Measurements from ENCODE around the gene RARRES2.

The RARRES2 gene

DNA sequence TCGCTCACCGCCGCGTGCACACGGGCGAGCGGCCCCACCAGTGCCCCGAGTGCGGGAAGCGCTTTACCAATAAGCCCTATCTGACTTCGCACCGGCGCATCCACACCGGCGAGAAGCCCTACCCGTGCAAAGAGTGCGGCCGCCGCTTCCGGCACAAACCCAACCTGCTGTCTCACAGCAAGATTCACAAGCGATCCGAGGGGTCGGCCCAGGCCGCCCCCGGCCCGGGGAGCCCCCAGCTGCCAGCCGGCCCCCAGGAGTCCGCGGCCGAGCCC is 30.5 kb upstream of the RARRES2 start:
- H3K27ac ChIP-seq, result no peak overlapping the region
- ChIA-PET CTCF (no interaction called here), POLR2A (ENCODE audit: low non-redundant PET) (no interaction called here)
- TF ChIP-seq, protein P1, sequence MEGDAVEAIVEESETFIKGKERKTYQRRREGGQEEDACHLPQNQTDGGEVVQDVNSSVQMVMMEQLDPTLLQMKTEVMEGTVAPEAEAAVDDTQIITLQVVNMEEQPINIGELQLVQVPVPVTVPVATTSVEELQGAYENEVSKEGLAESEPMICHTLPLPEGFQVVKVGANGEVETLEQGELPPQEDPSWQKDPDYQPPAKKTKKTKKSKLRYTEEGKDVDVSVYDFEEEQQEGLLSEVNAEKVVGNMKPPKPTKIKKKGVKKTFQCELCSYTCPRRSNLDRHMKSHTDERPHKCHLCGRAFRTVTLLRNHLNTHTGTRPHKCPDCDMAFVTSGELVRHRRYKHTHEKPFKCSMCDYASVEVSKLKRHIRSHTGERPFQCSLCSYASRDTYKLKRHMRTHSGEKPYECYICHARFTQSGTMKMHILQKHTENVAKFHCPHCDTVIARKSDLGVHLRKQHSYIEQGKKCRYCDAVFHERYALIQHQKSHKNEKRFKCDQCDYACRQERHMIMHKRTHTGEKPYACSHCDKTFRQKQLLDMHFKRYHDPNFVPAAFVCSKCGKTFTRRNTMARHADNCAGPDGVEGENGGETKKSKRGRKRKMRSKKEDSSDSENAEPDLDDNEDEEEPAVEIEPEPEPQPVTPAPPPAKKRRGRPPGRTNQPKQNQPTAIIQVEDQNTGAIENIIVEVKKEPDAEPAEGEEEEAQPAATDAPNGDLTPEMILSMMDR (conservative IDR thresholded peaks at IDR 0.05; ENCODE audit: low read depth), result no peak
- no peak for DNase-seq (ENCODE audit: low spot score)

GRCh38 chr7:150371131-150371995 is 29.9 kb upstream of the RARRES2 start:
- CTCF ChIA-PET, result no interaction called here
- peak overlapping the region; percentile 87 for H3K27ac ChIP-seq
- DNase-seq (ENCODE audit: low spot score), result no peak
- POLR2A ChIA-PET (ENCODE audit: low non-redundant PET), result no interaction called here
- TF ChIP-seq, protein P1 (conservative IDR thresholded peaks at IDR 0.05; ENCODE audit: low read depth), result no peak

GRCh38 chr7:150370612-150371071 is 29.2 kb upstream of the RARRES2 start:
- H3K27ac ChIP-seq, result peak overlapping the region; percentile 87
- ChIA-PET CTCF (no interaction called here), POLR2A (ENCODE audit: low non-redundant PET) (no interaction called here)
- no peak for DNase-seq (ENCODE audit: low spot score)
- TF ChIP-seq, protein P1 (conservative IDR thresholded peaks at IDR 0.05; ENCODE audit: low read depth), result no peak

DNA sequence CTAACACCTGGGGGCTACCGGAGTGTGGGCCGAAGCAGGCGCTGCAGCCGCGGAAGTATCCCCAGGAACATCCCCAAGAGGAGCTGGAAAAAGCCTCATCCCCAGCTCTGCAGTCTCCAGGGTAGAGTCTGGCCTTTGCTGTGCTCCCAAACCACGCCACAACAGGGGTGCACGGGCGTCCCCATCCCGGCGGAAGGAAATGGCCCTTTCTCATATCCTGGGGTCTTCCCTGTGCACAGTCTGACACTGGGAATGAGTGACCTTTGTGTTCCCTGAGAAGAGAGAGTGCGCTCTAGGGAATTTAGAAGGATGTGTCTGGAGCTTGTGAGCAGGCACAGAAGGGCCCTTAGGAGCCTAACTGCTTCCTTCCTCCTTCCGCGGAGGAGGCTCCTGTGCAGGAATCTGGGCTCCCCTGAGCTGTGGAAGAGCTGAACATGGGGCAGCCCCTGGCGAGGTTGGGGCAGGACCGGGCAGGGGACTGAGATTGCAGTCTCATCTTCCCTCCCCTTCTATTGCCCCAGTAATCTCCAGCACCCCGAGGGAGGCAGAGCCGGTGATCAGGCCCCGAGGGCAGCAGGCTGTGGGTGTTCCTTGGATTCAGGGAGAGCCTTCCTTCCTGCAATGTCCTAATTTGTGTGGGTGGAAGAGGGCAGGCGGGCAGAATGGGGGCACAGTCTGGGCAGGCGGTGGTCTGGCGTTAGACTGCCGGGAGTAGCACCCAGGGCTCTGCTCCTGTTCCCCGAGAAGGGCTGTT is 28.5 kb upstream of the RARRES2 start:
- peak overlapping the region; percentile 87 for H3K27ac ChIP-seq
- DNase-seq (ENCODE audit: low spot score), result no peak
- ChIA-PET CTCF (no interaction called here), POLR2A (ENCODE audit: low non-redundant PET) (no interaction called here)
- TF ChIP-seq, protein P1 (conservative IDR thresholded peaks at IDR 0.05; ENCODE audit: low read depth), result no peak

GRCh38 chr7:150368884-150369747 is 27.7 kb upstream of the RARRES2 start:
- POLR2A ChIA-PET (ENCODE audit: low non-redundant PET), result no interaction called here
- peak; percentile 41 for DNase-seq (ENCODE audit: low spot score)
- CTCF ChIA-PET, result interaction anchor here (0.7 kb wide), 2 partner anchors 31 to 52 kb away, joined by 3 read pairs; no protein-coding TSS in a partner anchor
- H3K27ac ChIP-seq, result peak overlapping the region; percentile 87
- TF ChIP-seq, protein P1 (conservative IDR thresholded peaks at IDR 0.05; ENCODE audit: low read depth), result no peak

All from RWPE1 (cell line).